Measurements from ENCODE around the gene SKA1.
A peak's percentile ranks its signal among the peaks of the same experiment; 100 is the strongest.
"Not testable (repeated sequence)": the region's sequence is repeated elsewhere in the genome, so short reads cannot be mapped to it uniquely, and the experiment has no call there.

SKA1 gene

DNA sequence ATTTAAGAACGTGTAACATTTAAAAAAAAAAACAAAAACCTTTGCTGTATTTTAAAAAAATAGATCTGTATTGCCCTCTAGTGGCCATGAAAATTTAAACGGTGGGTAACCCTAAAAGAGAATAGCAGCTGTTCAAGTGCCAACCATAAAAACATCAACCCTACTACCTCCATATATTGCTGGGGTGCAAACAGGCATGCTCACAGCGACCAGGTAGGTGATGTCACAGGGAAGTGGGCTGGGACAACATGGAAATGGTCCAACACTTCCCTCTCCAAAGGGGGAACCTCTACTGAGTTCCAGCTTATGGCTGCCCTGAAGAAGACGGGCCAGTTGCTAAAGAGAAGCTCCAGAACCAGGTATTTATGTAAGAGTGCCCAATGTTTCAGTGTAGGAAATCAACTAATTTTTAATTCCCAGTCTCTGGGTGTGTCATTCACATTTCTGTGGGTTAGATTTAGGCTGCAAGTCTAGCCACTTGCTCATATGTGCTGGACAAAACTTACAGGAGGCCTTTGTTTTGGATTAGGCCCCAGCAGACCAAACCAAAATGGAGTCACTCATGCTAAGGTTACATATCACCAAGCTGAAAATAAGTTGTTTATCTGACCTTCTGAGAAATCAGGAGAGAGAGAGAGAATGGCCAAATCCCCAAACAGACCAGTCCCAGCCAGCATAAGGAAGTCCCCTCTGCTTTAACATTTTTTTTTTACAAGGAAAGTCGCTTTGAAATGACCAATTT is 54.5 kb downstream of the SKA1 start:
- peak; percentile 31 for DNase-seq (ENCODE audit: low spot score)

- DNase-seq (ENCODE audit: low spot score): no peak
These were observed 58.1 kb downstream of the SKA1 start for GRCh38 chr18:50432915-50433314.

GRCh38 chr18:50436742-50437141 is 61.9 kb downstream of the SKA1 start:
- not testable (repeated sequence) for DNase-seq (ENCODE audit: low spot score)

- no peak for DNase-seq (ENCODE audit: low spot score)
These were observed 64.7 kb downstream of the SKA1 start for GRCh38 chr18:50439460-50440015.

GRCh38 chr18:50441016-50441415 is 66.2 kb downstream of the SKA1 start:
- DNase-seq (ENCODE audit: low spot score): no peak

GRCh38 chr18:50441501-50441900 is 66.7 kb downstream of the SKA1 start:
- no peak for DNase-seq (ENCODE audit: low spot score)

Measured in AG20443 (cell line).